ENCODE measurements around the gene CCNI2.

DNA sequence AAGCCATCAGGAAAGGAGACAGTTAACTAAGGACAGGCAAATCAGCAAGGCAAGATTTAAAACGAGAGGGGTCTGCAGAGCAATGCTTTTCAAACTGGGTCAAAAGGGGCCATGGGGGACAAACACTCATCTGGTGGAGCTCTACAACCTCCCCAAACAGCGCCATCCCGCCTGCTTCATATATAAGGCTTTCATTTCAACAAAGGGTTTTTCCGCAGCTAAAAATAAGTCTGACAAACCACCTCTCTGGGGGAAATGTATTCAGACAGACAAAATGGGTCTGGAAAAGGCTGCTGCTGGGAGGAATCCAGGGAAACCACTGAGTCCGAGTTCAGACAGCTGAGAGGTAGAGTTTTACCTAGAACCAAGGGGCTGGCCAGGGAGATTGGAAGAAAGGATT, 38.1 kb downstream of the CCNI2 start:
- no peak for TF ChIP-seq CTCF (IDR thresholded peaks at IDR 0.05)
- TF ChIP-seq POLR2A (IDR thresholded peaks at IDR 0.05): no peak
